GM04503 (cell line): Measurements from ENCODE around the gene GAGE12E.
"Not testable (repeated sequence)": the region's sequence is repeated elsewhere in the genome, so short reads cannot be mapped to it uniquely, and the experiment has no call there.

Experiments
- DNase-seq: peaks from one replicate; pipeline ENCODE4 v3.0.0-alpha.2; 2012; ENCODE audit warnings: low read depth

GAGE12E gene, protein sequence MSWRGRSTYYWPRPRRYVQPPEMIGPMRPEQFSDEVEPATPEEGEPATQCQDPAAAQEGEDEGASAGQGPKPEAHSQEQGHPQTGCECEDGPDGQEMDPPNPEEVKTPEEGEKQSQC

DNA sequence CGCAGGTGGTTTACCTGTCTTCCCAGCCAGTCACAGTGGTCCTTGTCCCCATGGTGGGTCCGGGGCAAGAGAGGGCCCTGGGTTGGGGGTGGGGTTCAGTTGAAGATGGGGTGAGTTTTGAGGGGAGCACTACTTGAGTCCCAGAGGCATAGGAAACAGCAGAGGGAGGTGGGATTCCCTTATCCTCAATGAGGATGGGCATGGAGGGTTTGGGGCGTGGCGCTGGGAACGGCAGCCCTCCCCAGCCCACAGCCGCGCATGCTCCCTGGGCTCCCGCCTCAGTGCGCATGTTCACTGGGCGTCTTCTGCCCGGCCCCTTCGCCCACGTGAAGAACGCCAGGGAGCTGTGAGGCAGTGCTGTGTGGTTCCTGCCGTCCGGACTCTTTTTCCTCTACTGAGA lies at the start of gene GAGE12E:
Gene GAGE12E, plus strand, starts transcription at position 301 of the 400 bp plus-strand sequence. CDS start 1,155 bp downstream, outside the sequence.
- not testable (repeated sequence) for DNase-seq

DNA sequence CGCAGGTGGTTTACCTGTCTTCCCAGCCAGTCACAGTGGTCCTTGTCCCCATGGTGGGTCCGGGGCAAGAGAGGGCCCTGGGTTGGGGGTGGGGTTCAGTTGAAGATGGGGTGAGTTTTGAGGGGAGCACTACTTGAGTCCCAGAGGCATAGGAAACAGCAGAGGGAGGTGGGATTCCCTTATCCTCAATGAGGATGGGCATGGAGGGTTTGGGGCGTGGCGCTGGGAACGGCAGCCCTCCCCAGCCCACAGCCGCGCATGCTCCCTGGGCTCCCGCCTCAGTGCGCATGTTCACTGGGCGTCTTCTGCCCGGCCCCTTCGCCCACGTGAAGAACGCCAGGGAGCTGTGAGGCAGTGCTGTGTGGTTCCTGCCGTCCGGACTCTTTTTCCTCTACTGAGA lies 19.2 kb upstream of the GAGE12E start, which contains the start of gene GAGE12C:
Gene GAGE12C, plus strand, starts transcription at position 301 of the 400 bp plus-strand sequence. CDS start 1,155 bp downstream, outside the sequence.
- not testable (repeated sequence) for DNase-seq

DNA sequence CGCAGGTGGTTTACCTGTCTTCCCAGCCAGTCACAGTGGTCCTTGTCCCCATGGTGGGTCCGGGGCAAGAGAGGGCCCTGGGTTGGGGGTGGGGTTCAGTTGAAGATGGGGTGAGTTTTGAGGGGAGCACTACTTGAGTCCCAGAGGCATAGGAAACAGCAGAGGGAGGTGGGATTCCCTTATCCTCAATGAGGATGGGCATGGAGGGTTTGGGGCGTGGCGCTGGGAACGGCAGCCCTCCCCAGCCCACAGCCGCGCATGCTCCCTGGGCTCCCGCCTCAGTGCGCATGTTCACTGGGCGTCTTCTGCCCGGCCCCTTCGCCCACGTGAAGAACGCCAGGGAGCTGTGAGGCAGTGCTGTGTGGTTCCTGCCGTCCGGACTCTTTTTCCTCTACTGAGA lies 9.7 kb upstream of the GAGE12E start, which contains the start of gene GAGE12D:
Gene GAGE12D, plus strand, starts transcription at position 301 of the 400 bp plus-strand sequence. CDS start 1,155 bp downstream, outside the sequence.
- DNase-seq: not testable (repeated sequence)

DNA sequence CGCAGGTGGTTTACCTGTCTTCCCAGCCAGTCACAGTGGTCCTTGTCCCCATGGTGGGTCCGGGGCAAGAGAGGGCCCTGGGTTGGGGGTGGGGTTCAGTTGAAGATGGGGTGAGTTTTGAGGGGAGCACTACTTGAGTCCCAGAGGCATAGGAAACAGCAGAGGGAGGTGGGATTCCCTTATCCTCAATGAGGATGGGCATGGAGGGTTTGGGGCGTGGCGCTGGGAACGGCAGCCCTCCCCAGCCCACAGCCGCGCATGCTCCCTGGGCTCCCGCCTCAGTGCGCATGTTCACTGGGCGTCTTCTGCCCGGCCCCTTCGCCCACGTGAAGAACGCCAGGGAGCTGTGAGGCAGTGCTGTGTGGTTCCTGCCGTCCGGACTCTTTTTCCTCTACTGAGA lies 9.5 kb downstream of the GAGE12E start, which contains the start of gene GAGE12F:
Gene GAGE12F, plus strand, starts transcription at position 301 of the 400 bp plus-strand sequence. CDS start 1,155 bp downstream, outside the sequence.
- not testable (repeated sequence) for DNase-seq

DNA sequence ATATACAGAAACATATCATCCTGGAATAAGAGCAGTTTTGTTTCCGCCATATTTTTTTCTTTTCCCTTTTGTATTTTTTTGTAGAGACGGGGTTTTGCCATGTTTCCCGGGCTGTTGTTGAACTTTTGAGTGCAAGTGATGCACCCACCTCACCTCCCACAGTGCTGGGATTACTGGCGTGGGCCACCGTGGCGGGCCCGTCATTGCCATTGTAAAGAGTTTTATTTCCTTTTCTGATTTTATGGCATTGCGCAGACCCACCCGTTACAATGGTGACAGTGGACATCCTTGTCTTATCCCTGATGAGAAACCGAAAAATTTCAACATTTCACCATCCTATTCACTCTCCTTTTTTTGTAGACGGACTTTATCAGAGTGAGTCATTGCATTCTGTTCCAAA lies 17.6 kb downstream of the GAGE12E start:
- not testable (repeated sequence) for DNase-seq

DNA sequence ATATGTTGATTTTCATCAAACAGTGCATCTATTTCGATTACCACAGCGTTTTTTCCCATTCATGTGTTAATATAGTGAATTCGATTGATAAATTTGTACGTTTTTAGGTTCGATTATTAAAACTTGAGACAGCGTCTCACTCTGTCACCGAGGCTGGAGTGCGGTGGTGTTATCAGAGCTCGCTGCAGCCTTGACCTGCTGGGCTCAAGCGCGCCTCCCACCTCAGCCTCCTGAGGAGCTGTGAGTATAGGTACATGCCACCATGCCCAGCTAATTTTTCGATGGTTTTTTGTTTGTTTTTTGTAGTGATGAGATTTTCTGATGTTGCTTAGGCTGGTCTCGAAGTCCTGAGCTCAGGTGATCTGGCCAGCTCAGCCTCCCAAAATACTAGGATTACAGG lies 18.1 kb downstream of the GAGE12E start:
- not testable (repeated sequence) for DNase-seq

DNA sequence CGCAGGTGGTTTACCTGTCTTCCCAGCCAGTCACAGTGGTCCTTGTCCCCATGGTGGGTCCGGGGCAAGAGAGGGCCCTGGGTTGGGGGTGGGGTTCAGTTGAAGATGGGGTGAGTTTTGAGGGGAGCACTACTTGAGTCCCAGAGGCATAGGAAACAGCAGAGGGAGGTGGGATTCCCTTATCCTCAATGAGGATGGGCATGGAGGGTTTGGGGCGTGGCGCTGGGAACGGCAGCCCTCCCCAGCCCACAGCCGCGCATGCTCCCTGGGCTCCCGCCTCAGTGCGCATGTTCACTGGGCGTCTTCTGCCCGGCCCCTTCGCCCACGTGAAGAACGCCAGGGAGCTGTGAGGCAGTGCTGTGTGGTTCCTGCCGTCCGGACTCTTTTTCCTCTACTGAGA lies 19.0 kb downstream of the GAGE12E start, which contains the start of gene GAGE12G:
Gene GAGE12G, plus strand, starts transcription at position 301 of the 400 bp plus-strand sequence. CDS start 1,155 bp downstream, outside the sequence.
- DNase-seq: not testable (repeated sequence)

DNA sequence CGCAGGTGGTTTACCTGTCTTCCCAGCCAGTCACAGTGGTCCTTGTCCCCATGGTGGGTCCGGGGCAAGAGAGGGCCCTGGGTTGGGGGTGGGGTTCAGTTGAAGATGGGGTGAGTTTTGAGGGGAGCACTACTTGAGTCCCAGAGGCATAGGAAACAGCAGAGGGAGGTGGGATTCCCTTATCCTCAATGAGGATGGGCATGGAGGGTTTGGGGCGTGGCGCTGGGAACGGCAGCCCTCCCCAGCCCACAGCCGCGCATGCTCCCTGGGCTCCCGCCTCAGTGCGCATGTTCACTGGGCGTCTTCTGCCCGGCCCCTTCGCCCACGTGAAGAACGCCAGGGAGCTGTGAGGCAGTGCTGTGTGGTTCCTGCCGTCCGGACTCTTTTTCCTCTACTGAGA lies 28.6 kb downstream of the GAGE12E start, which contains the start of gene GAGE12H:
Gene GAGE12H, plus strand, starts transcription at position 301 of the 400 bp plus-strand sequence. CDS start 1,155 bp downstream, outside the sequence.
- not testable (repeated sequence) for DNase-seq

DNA sequence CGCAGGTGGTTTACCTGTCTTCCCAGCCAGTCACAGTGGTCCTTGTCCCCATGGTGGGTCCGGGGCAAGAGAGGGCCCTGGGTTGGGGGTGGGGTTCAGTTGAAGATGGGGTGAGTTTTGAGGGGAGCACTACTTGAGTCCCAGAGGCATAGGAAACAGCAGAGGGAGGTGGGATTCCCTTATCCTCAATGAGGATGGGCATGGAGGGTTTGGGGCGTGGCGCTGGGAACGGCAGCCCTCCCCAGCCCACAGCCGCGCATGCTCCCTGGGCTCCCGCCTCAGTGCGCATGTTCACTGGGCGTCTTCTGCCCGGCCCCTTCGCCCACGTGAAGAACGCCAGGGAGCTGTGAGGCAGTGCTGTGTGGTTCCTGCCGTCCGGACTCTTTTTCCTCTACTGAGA lies 38.1 kb downstream of the GAGE12E start, which contains the start of gene GAGE2A:
Gene GAGE2A, plus strand, starts transcription at position 301 of the 400 bp plus-strand sequence. CDS start 1,155 bp downstream, outside the sequence.
- DNase-seq: not testable (repeated sequence)

DNA sequence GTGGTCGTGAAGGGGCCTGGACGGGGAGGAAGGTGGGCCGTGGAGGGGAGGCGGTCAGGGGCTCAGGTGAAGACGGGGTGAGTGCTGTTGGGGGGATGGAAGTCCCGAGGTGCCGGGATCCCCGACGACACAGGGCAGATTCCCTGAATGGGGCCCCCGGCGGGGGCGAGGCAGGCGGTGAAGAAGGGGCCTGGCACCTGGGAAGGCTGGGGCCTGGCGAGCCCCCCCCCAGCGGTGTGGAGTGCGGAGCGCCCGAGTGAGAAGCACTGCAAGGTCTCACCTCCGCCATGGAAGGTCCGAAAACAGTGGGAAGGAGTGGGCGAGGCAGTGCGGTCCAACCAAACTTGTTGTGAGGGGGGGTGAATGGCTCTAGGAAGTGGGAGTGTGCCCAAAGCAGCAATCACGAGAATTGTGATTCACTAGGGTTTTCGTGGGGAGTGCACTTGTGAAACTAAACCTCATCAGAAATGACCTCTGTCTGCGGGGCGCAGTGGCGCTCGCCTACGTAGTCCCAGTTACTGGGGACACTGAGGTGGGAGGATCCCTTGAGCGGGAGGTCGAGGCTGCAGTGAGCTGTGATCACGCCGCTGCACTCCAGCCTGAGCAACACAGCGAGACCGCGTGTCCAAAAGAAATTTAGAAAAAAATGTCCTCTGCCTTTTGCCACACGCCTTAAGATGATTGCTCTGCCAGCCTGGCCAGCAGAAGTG lies 38.8 kb downstream of the GAGE12E start:
- DNase-seq: not testable (repeated sequence)

DNA sequence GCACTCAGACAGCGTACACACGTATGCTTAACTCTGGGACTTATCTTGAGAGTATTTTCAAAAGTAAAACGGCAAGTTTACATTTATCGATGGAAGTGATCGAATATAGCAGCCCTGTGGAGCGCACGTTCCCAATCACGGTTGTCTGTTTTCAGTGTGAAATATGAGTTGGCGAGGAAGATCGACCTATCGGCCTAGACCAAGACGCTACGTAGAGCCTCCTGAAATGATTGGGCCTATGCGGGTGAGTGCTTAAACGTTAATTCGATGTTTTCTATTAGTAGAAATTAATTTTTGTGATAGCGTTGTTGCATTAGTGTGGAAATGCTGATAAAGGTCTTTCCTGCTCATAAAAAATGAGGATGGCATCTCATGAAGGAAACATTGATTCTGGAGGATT lies 39.4 kb downstream of the GAGE12E start:
- not testable (repeated sequence) for DNase-seq

DNA sequence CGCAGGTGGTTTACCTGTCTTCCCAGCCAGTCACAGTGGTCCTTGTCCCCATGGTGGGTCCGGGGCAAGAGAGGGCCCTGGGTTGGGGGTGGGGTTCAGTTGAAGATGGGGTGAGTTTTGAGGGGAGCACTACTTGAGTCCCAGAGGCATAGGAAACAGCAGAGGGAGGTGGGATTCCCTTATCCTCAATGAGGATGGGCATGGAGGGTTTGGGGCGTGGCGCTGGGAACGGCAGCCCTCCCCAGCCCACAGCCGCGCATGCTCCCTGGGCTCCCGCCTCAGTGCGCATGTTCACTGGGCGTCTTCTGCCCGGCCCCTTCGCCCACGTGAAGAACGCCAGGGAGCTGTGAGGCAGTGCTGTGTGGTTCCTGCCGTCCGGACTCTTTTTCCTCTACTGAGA lies 47.6 kb downstream of the GAGE12E start, which contains the start of gene GAGE1:
Gene GAGE1, plus strand, starts transcription at position 301 of the 400 bp plus-strand sequence. CDS start 1,155 bp downstream, outside the sequence.
- not testable (repeated sequence) for DNase-seq
